Measurements from ENCODE around the gene RASGRF1.

RASGRF1 gene

DNA sequence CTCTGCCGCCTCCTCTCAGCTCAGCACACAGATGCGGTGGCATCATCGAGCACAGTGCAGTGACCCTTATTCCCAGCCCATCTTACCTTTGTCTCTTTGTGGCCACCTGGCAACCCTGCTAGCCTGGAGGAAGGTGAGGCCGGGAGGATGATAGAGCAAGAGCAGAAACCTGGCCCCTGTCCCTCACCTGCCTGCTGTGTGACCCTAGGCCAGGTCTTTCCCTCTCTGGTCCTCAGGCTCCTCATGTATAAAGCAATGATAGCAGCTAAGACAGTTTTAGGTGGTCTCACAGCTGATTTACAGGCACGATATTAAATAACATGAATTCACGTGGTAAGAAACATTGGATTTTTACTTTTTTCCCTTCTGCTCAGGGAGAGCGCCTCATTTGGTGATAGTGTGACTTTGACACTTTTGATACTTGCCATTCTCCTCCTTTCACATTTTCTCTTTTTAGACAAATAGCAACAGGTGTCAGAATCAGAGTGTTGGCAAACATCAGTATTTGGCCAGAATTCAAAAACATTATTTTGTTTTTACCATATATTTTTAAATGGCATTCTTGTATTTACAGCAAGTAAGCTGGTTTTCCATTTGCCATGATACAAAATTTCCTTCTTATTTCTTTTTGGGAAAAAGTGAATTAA, 116.2 kb downstream of the RASGRF1 start:
- Histone ChIP-seq H3F3A (ENCODE audit: insufficient read depth, low read length) (no peaks in the 10 kb centered on the region), H3K9me2 (replicated peaks; ENCODE audit: insufficient read depth, low read length) (no peaks in the 10 kb centered on the region), H3K36me3 (replicated peaks; ENCODE audit: insufficient read depth, low read length) (no peaks in the 10 kb centered on the region), H3K9ac (ENCODE audit: low read length) (no peak overlapping the region), H3K4me1 (ENCODE audit: low read length) (peaks cover 14% of the 10 kb centered on the region), H3K27me3 (replicated peaks; ENCODE audit: insufficient read depth, low read length) (no peaks in the 10 kb centered on the region), H2AFZ (ENCODE audit: low read length) (no peak overlapping the region), H4K20me1 (ENCODE audit: insufficient read depth, low read length) (no peaks in the 10 kb centered on the region), H3K4me3 (ENCODE audit: low read length) (no peak overlapping the region), H3K9me3 (replicated peaks; ENCODE audit: insufficient read depth, low read length) (no peaks in the 10 kb centered on the region), H3K4me2 (ENCODE audit: low read depth, low read length) (no peak overlapping the region), H3K27ac (ENCODE audit: low read length) (no peak overlapping the region), H3K79me2 (ENCODE audit: low read length) (no peaks in the 10 kb centered on the region)
- no peak for DNase-seq
- TF ChIP-seq EZH2 (optimal IDR thresholded peaks at IDR 0.05; ENCODE audit: low read depth, low read length), result no peak
- no peak for TF ChIP-seq CTCF (IDR thresholded peaks at IDR 0.05; ENCODE audit: low read length)
- no peak for TF ChIP-seq EZH2phosphoT487 (IDR thresholded peaks at IDR 0.05; ENCODE audit: low read length)

DNA sequence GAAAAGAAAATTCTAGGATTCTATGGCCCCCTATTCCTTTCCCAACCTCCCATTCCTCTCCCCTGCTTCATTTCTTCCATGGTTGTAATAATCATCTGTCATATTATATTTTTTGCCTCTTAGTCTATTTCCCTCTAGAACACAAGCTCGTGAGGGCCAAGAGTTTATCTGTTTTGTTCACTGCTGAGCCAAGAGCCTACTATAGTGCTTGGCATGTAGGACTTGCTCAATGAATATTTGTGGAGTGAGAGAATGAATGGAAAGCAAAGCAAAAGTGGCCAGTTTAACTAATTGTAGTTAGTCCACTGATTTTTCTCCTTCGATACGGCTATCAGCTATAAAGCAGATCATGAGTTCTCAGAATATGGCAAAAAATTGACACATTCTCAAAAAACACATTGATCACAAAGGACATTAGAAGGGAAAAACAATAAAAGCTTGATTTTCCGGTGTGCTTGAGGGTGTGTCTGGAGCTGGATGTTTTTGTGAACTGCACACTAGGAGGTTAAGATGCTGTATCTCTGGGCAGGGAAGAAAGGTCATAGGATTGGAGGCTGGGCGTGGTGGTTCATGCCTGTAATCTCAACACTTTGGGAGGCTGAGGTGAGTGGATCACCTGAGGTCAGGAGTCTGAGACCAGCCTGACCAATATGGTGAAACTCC, 120.8 kb downstream of the RASGRF1 start:
- Histone ChIP-seq H3K36me3 (replicated peaks; ENCODE audit: insufficient read depth, low read length) (no peaks in the 10 kb centered on the region), H2AFZ (ENCODE audit: low read length) (no peak overlapping the region), H3K9ac (ENCODE audit: low read length) (no peak overlapping the region), H3K4me2 (ENCODE audit: low read depth, low read length) (no peak overlapping the region), H4K20me1 (ENCODE audit: insufficient read depth, low read length) (no peaks in the 10 kb centered on the region), H3K27me3 (replicated peaks; ENCODE audit: insufficient read depth, low read length) (no peaks in the 10 kb centered on the region), H3K27ac (ENCODE audit: low read length) (no peak overlapping the region), H3F3A (ENCODE audit: insufficient read depth, low read length) (no peaks in the 10 kb centered on the region), H3K4me3 (ENCODE audit: low read length) (no peak overlapping the region), H3K9me3 (replicated peaks; ENCODE audit: insufficient read depth, low read length) (no peaks in the 10 kb centered on the region), H3K4me1 (ENCODE audit: low read length) (no peaks in the 10 kb centered on the region), H3K79me2 (ENCODE audit: low read length) (no peaks in the 10 kb centered on the region), H3K9me2 (replicated peaks; ENCODE audit: insufficient read depth, low read length) (no peaks in the 10 kb centered on the region)
- DNase-seq, result no peak
- TF ChIP-seq EZH2phosphoT487 (IDR thresholded peaks at IDR 0.05; ENCODE audit: low read length) (no peak), CTCF (IDR thresholded peaks at IDR 0.05; ENCODE audit: low read length) (no peak), EZH2 (optimal IDR thresholded peaks at IDR 0.05; ENCODE audit: low read depth, low read length) (no peak)

DNA sequence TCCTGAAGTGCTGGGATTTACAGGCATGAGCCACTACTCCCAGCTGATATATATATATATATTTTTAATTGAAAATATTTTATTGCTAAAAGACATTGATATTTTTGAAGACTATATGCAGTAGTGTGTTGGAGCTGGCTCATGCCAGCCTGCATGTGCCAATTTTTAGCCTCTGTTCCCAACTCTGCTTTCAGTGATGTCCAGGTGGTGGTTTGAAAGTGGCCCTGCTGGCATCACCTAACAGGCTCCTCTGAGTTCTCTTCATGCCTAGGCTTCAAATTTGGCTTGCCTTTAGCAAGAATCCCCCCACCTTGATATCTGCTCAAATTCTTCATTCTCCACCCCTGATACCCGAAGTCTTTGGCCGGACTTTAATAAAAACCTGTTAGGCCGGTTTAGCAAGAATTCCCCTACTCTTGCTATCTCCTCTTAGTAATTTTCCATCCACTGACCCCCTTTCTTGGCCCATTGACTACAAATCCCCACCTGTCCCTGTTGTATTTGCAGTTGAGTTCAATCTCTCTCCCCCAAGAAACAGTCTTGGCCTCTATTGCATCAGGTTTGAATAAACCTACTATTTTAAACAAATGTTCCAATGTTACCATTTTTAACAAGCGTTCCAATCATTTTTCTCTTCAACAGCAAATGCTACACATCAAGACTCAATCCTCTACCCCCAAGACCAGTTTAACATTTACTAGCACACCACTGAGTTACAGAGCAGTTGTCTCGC, 121.9 kb downstream of the RASGRF1 start:
- H3K9ac ChIP-seq (ENCODE audit: low read length), result no peak overlapping the region
- H3K4me3 ChIP-seq (ENCODE audit: low read length), result no peak overlapping the region
- H3K9me2 ChIP-seq (replicated peaks; ENCODE audit: insufficient read depth, low read length), result no peaks in the 10 kb centered on the region
- no peaks in the 10 kb centered on the region for H3K36me3 ChIP-seq (replicated peaks; ENCODE audit: insufficient read depth, low read length)
- no peak overlapping the region for H2AFZ ChIP-seq (ENCODE audit: low read length)
- H3K27ac ChIP-seq (ENCODE audit: low read length), result no peak overlapping the region
- H3K9me3 ChIP-seq (replicated peaks; ENCODE audit: insufficient read depth, low read length), result no peaks in the 10 kb centered on the region
- DNase-seq, result no peak
- H4K20me1 ChIP-seq (ENCODE audit: insufficient read depth, low read length), result no peaks in the 10 kb centered on the region
- TF ChIP-seq EZH2 (optimal IDR thresholded peaks at IDR 0.05; ENCODE audit: low read depth, low read length) (no peak), CTCF (IDR thresholded peaks at IDR 0.05; ENCODE audit: low read length) (no peak), EZH2phosphoT487 (IDR thresholded peaks at IDR 0.05; ENCODE audit: low read length) (no peak)
- no peaks in the 10 kb centered on the region for H3F3A ChIP-seq (ENCODE audit: insufficient read depth, low read length)
- no peaks in the 10 kb centered on the region for H3K79me2 ChIP-seq (ENCODE audit: low read length)
- no peaks in the 10 kb centered on the region for H3K4me1 ChIP-seq (ENCODE audit: low read length)
- H3K27me3 ChIP-seq (replicated peaks; ENCODE audit: insufficient read depth, low read length), result no peaks in the 10 kb centered on the region
- no peak overlapping the region for H3K4me2 ChIP-seq (ENCODE audit: low read depth, low read length)

Data from MM.1S (cell line).